H9 (cell line): ENCODE measurements around the gene MANF. TPM values are rescaled to one million over a fixed set of nuclear protein-coding genes. Genes with fewer than 3 reads are reported as not detected.

Experiments used
- DNase-seq: peaks from one replicate; pipeline ENCODE4 v3.0.0-alpha.2; 2017
- H2AFZ ChIP-seq: one replicate; pipeline ENCODE4 v1.6.1; 2013; ENCODE audit warnings: mild to moderate bottlenecking, low read length, control low read depth, moderate library complexity
- H2AK5ac ChIP-seq: 2 replicates; pipeline ENCODE4 v1.6.1; 2013; ENCODE audit warnings: low read length, control low read depth, mixed read lengths; ENCODE audit not compliant: insufficient read length
- H2BK120ac ChIP-seq: one replicate; pipeline ENCODE4 v1.6.1; 2013; ENCODE audit warnings: low read depth, mild to moderate bottlenecking, low read length, control low read depth, inconsistent platforms; ENCODE audit not compliant: poor library complexity, severe bottlenecking
- H2BK12ac ChIP-seq: 2 replicates; pipeline ENCODE4 v1.6.1; 2013; ENCODE audit warnings: low read length, control low read depth, mixed read lengths, low read depth; ENCODE audit not compliant: insufficient read length
- H2BK15ac ChIP-seq: 2 replicates; pipeline ENCODE4 v1.6.1; 2013; ENCODE audit warnings: low read depth, low read length, control low read depth
- H2BK20ac ChIP-seq: one replicate; pipeline ENCODE4 v1.6.1; 2013; ENCODE audit warnings: low read depth, mild to moderate bottlenecking, low read length, control low read depth, inconsistent platforms; ENCODE audit not compliant: poor library complexity, severe bottlenecking
- H2BK5ac ChIP-seq: 2 replicates; pipeline ENCODE4 v1.6.1; 2013; ENCODE audit warnings: low read length, control low read depth, mixed read lengths; ENCODE audit not compliant: insufficient read length
- H3K14ac ChIP-seq: 2 replicates; pipeline ENCODE4 v1.6.1; 2013; ENCODE audit warnings: low read length, control low read depth; ENCODE audit not compliant: insufficient read depth
- H3K18ac ChIP-seq: 2 replicates; pipeline ENCODE4 v1.6.1; 2013; ENCODE audit warnings: low read depth, mild to moderate bottlenecking, mixed read lengths, low read length, control low read depth; ENCODE audit not compliant: insufficient read length
- H3K23ac ChIP-seq: 2 replicates; pipeline ENCODE4 v1.6.1; 2013; ENCODE audit warnings: low read length, control low read depth, mixed read lengths, low read depth; ENCODE audit not compliant: insufficient read length
- H3K23me2 ChIP-seq: 2 replicates; pipeline ENCODE4 v1.6.1; 2013; ENCODE audit warnings: low read depth, mild to moderate bottlenecking, mixed read lengths, low read length, control low read depth; ENCODE audit not compliant: insufficient read length, poor library complexity, severe bottlenecking
- H3K27ac ChIP-seq: 2 replicates; pipeline ENCODE4 v1.5.1; 2013; ENCODE audit warnings: low read length, control low read depth, mixed read lengths, low read depth; ENCODE audit not compliant: insufficient read length
- H3K27me3 ChIP-seq: 2 replicates; pipeline ENCODE4 v1.6.1; 2013; ENCODE audit warnings: low read length, control low read depth, inconsistent platforms; ENCODE audit not compliant: insufficient read depth
- H3K4ac ChIP-seq: 2 replicates; pipeline ENCODE4 v1.6.1; 2013; ENCODE audit warnings: low read depth, mild to moderate bottlenecking, control low read depth, inconsistent platforms, low read length, moderate library complexity
- H3K4me1 ChIP-seq: 2 replicates; pipeline ENCODE4 v1.6.1; 2013; ENCODE audit warnings: low read length, control low read depth, inconsistent platforms; ENCODE audit not compliant: insufficient read depth
- H3K4me2 ChIP-seq: 2 replicates; pipeline ENCODE4 v1.6.1; 2013; ENCODE audit warnings: low read length, control low read depth, mixed read lengths; ENCODE audit not compliant: insufficient read length, insufficient read depth
- H3K56ac ChIP-seq: 2 replicates; pipeline ENCODE4 v1.6.1; 2013; ENCODE audit warnings: low read depth, mild to moderate bottlenecking, mixed read lengths, low read length, control low read depth; ENCODE audit not compliant: insufficient read length
- H3K79me1 ChIP-seq: 2 replicates; pipeline ENCODE4 v1.6.1; 2013; ENCODE audit warnings: low read depth, mild to moderate bottlenecking, moderate library complexity, low read length, control low read depth, inconsistent platforms; ENCODE audit not compliant: insufficient read depth, poor library complexity, severe bottlenecking
- H3K79me2 ChIP-seq: 2 replicates; pipeline ENCODE4 v1.6.1; 2013; ENCODE audit warnings: low read length, control low read depth, inconsistent platforms; ENCODE audit not compliant: insufficient read depth
- H3K9ac ChIP-seq: 2 replicates; pipeline ENCODE4 v1.6.1; 2013; ENCODE audit warnings: low read length, control low read depth, mixed read lengths; ENCODE audit not compliant: insufficient read length; ENCODE audit errors: extremely low read depth
- H3K9me3 ChIP-seq: one replicate; pipeline ENCODE4 v1.6.1; 2013; ENCODE audit warnings: low read depth, low read length, inconsistent platforms; ENCODE audit not compliant: control insufficient read depth
- H3T11ph ChIP-seq: one replicate; pipeline ENCODE4 v1.6.1; 2013; ENCODE audit warnings: mild to moderate bottlenecking, low read length, control low read depth, inconsistent platforms
- H4K20me1 ChIP-seq: one replicate; pipeline ENCODE4 v1.6.1; 2013; ENCODE audit not compliant: control insufficient read depth, insufficient read length, insufficient read depth
- H4K5ac ChIP-seq: 2 replicates; pipeline ENCODE4 v1.6.1; 2013; ENCODE audit warnings: low read depth, mild to moderate bottlenecking, mixed read lengths, low read length, control low read depth; ENCODE audit not compliant: insufficient read length
- H4K8ac ChIP-seq: replicated peaks from 2 replicates; pipeline ENCODE4 v1.6.1; 2013; ENCODE audit warnings: low read length, control low read depth, mixed read lengths, low read depth; ENCODE audit not compliant: insufficient read length
- H4K91ac ChIP-seq: 2 replicates; pipeline ENCODE4 v1.6.1; 2013; ENCODE audit warnings: low read depth, mild to moderate bottlenecking, moderate library complexity, mixed read lengths, low read length, control low read depth; ENCODE audit not compliant: insufficient read length
- H3K27ac Mint-ChIP-seq, 3 experiments: 2 replicates in 2 of 3; 3 replicates in 1 of 3; pipeline ENCODE4 v1.8.0; 2020 to 2021; ENCODE audit warnings: mixed read lengths in 3 of 3, mild to moderate bottlenecking in 1 of 3, moderate library complexity in 1 of 3
- H3K27me3 Mint-ChIP-seq: 2 replicates; pipeline ENCODE4 v1.8.0; 2021; ENCODE audit warnings: low read depth, mild to moderate bottlenecking, moderate library complexity, mixed read lengths
- H3K36me3 Mint-ChIP-seq, 3 experiments: 2 replicates in 2 of 3; 3 replicates in 1 of 3; pipeline ENCODE4 v1.8.0; 2020 to 2021; ENCODE audit warnings: low read depth in 3 of 3, mixed read lengths in 3 of 3; ENCODE audit not compliant: insufficient read depth in 1 of 3
- H3K4me1 Mint-ChIP-seq, 2 experiments: 2 replicates each; pipeline ENCODE4 v1.8.0; 2020; ENCODE audit warnings: mixed read lengths in 2 of 2
- H3K4me3 Mint-ChIP-seq, 2 experiments: 2 replicates in 1 of 2; 3 replicates in 1 of 2; pipeline ENCODE4 v1.8.0; 2020 to 2021; ENCODE audit warnings: mild to moderate bottlenecking in 2 of 2, mixed read lengths in 2 of 2, moderate library complexity in 1 of 2
- H3K9me3 Mint-ChIP-seq, 2 experiments: 2 replicates in 1 of 2; 3 replicates in 1 of 2; pipeline ENCODE4 v1.8.0; 2020; ENCODE audit warnings: mild to moderate bottlenecking in 2 of 2, mixed read lengths in 2 of 2, moderate library complexity in 1 of 2
- CTCF ChIP-seq: fragments of 200-600 bp; sonication (generic); conservative IDR thresholded peaks from 3 replicates; pipeline ENCODE4 v1.8.0; 2021; ENCODE audit warnings: antibody characterized with exemption, mild to moderate bottlenecking
- WGBS: extraction: QIAGEN DNeasy Blood & Tissue Kit; methylation state at CpG from one replicate; pipeline ENCODE4 v1.1.7; 2013; ENCODE audit warnings: missing lambda C conversion rate, low lambda C conversion rate, mixed read lengths; ENCODE audit not compliant: insufficient read length; ENCODE audit errors: extremely low coverage; 5-methylcytosine and 5-hydroxymethylcytosine counted together
- total RNA-seq: library from RNA; stranded (reverse); gene quantifications from 2 replicates; pipeline ENCODE4 v1.2.1, GENCODE V29; 2021

Gene MANF
- total RNA-seq, 1 experiment from 2014 or later: 148 TPM

DNA sequence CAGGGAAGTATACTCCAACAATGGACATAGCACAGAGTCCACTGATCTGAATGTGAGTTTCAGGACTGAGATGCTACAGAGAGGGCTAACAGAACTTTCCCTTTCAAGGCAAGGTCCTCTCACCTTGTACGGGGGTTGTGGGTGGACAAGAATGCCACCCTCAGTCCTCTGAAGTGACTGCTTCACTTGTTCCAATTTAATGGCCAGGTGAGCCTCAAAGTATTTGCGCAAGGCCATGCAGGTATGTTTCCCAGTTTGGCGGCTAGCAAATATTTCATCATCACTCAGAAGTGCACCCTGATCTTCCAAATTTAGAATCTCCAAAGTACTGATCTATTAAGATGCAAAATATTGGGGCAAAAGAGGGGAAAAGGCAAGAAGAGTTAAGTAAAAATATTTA is 44.0 kb downstream of the MANF start:
- no peak overlapping the region for H2BK5ac ChIP-seq
- H2AK5ac ChIP-seq: no peak overlapping the region
- H3K27ac ChIP-seq: no peak overlapping the region
- no peaks in the 10 kb centered on the region for H3K4me1 ChIP-seq
- DNase-seq: no peak
- H4K91ac ChIP-seq: no peak overlapping the region
- H3K14ac ChIP-seq: no peak overlapping the region
- H3K27me3 ChIP-seq: no peaks in the 10 kb centered on the region
- 0 out of 7 replicates have a peak overlapping the region, but pooled peaks of 1 of the 3 experiments have one; percentile 6 for H3K27ac Mint-ChIP-seq
- no peaks in the 10 kb centered on the region for H3K23me2 ChIP-seq
- H4K5ac ChIP-seq: no peak overlapping the region
- H3K4me1 Mint-ChIP-seq: no peaks in the 10 kb centered on the region
- no peak overlapping the region for H3K9ac ChIP-seq
- no peak overlapping the region for H2BK120ac ChIP-seq
- no peaks in the 10 kb centered on the region for H3K9me3 ChIP-seq
- no peak overlapping the region for H3K56ac ChIP-seq
- H2AFZ ChIP-seq: no peak overlapping the region
- H3K18ac ChIP-seq: no peak overlapping the region
- no peak overlapping the region for H3T11ph ChIP-seq
- H3K27me3 Mint-ChIP-seq: no peaks in the 10 kb centered on the region; the same call in 1 of the 2 replicates
- H4K20me1 ChIP-seq: no peaks in the 10 kb centered on the region
- H3K79me1 ChIP-seq: peaks cover 2% of the 10 kb centered on the region
- no CpG with 5 or more reads among the region's 3 CpGs for WGBS
- H3K9me3 Mint-ChIP-seq: no peaks in the 10 kb centered on the region
- H3K36me3 Mint-ChIP-seq: peaks cover 16 to 45% (median 31%) of the 10 kb centered on the region in 3 experiments; a peak in 6 of 7 replicates
- H3K4ac ChIP-seq: no peak overlapping the region
- no peak overlapping the region for H4K8ac ChIP-seq
- H2BK20ac ChIP-seq: no peak overlapping the region
- H2BK15ac ChIP-seq: no peak overlapping the region
- no peak overlapping the region for H3K4me3 Mint-ChIP-seq
- TF ChIP-seq CTCF: no peak
- no peak overlapping the region for H2BK12ac ChIP-seq
- H3K4me2 ChIP-seq: no peak overlapping the region
- H3K79me2 ChIP-seq: no peaks in the 10 kb centered on the region
- H3K23ac ChIP-seq: no peak overlapping the region
